NCI-H226 (cell line): ENCODE data around the gene CHEK2.
"Not testable (repeated sequence)": the region's sequence is repeated elsewhere in the genome, so short reads cannot be mapped to it uniquely, and the experiment has no call there.

ENCODE experiments used
- DNase-seq: peaks from one replicate; pipeline ENCODE4 v3.0.0-alpha.2; 2015

CHEK2 gene

DNA sequence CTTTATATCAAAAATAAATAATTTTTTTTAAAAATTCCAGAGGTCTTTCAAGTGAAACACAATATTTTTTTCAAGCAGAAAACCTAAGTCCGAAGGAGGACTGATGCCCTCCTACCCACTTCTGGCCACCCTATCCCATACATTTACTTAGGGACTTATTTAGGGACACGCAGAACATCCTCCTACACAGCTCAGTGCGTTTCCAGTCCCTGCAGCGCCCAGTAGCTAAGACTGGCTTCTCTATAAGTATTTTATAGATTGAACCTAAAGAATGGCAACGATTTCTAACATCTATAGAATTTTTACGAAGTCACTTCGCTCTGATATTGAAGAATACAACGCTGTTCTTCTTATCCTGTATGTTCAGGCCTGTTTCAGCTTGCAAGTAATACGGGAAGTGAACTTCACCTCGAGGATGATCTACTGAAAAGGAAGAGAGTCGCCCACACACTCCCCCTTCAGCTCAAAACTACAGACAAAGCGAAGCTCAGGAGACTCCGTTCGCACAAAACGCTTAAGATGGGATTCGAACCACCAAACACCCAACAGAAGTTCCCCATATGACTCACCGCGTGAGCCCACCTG is 328 bp downstream of the CHEK2 start:
- no peak for DNase-seq

DNA sequence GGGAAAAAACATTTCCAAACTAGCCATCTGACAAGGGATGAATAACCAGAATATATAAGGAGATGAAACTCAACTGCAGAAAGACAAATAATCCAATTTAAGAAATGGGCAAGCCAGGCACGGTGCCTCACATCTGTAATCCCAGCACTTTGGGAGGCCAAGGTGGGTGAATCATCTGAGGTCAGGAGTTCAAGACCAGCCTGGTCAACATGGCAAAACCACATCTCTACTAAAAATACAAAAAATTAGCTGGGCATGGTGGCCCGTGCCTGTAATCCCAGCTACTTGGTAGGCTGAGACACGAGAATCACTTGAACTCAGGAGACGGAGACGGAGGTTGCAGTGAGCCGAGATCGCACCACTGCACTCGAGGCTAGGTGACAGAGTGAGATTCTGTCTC is 2.7 kb downstream of the CHEK2 start:
- DNase-seq, result not testable (repeated sequence)

DNA sequence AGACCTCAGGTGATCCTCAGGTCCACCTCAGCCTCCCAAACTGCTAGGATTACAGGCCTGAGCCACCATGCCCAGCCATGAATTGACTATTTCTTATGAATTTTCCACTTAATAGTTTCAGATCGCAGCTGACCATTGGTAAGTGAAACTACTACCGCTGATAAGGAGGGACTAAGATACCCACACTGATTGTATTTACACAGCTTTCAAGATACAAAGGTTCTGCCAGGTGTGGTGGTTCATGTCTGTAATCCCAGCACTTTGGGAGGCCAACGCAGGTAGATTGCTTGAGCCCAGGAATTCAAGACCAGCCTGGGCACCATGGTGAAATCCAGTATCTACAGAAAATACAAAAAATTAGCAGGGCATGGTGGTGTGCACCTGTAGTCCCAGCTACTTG is 3.9 kb downstream of the CHEK2 start:
- no peak for DNase-seq

- DNase-seq, result no peak
Measured at GRCh38 chr22:28736301-28737155, 5.1 kb downstream of the CHEK2 start.

GRCh38 chr22:28734393-28734792 is 7.2 kb downstream of the CHEK2 start:
- no peak for DNase-seq

- no peak for DNase-seq
Measured at GRCh38 chr22:28730179-28730578, 11.4 kb downstream of the CHEK2 start.

DNA sequence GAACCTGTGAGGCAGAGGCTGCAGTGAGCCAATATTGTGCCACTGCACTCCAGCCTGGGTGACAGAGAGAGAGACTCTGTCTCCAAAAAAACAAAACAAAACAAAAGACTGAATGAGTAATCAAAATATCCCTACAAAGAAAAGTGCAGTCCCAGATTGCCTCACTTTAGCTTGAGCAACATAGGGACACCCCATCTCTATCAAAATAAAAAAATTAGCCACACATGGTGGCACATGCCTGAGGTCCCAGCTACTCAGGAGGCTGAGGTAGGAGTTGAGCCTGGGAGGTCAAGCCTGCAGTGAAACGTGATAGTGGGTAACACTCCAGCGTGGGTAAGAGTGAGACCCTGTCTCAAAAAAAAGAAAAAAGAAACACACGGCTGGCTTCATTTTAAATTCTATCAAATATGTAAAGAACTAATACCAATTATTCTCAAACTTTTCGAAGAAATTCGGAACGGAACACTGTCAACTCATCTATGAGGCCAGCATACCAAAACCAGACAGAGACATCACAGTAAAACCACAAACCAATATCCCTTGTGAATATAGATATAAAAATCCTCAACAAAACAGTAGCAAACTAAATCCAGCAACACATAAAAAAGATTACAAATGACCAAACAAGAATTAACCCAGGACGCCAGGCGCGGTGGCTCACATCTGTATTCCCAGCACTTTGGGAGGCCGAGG is 12.9 kb downstream of the CHEK2 start:
- DNase-seq, result no peak

DNA sequence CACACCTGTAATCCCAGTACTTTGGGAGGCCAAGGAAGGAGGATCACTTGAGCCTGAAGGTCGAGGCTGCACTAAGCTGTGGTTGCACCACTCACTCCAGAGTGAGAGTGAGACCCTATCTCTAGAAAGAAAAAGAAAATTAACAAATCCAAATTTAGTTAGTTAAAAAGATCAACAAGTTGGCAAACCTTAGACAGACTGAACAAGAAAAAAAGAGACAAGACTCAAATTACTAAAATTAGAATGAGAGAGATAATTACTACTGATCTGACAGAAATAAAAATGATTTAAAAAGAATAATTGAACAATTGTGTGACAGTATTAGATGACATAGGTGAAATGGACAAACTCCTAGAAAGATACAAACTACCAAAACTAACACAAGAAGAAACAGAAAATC is 13.6 kb downstream of the CHEK2 start:
- DNase-seq, result no peak

DNA sequence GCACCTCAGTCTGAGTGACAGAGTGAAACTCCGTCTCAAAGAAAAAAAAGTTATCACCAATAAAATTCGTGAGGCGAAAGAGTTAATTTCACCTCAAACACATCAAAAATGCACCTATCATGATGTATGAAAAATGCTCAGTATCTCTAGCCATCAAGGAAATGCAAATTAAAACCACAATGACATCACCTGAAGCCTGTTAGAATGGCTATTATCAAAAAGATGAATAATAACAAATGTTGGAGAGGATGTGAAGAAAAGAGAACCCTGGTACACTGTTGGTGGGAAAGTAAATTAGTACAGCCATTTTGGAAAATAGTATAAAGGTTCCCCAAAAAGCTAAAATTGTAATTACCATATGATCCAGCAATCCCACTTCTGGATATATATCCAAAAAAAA is 23.6 kb downstream of the CHEK2 start:
- DNase-seq, result no peak

GRCh38 chr22:28716686-28717085 is 24.9 kb downstream of the CHEK2 start:
- DNase-seq, result no peak

- DNase-seq, result no peak
Measured at GRCh38 chr22:28715611-28716010, 26.0 kb downstream of the CHEK2 start.

- no peak for DNase-seq
Measured at GRCh38 chr22:28714043-28714628, 27.5 kb downstream of the CHEK2 start.

DNA sequence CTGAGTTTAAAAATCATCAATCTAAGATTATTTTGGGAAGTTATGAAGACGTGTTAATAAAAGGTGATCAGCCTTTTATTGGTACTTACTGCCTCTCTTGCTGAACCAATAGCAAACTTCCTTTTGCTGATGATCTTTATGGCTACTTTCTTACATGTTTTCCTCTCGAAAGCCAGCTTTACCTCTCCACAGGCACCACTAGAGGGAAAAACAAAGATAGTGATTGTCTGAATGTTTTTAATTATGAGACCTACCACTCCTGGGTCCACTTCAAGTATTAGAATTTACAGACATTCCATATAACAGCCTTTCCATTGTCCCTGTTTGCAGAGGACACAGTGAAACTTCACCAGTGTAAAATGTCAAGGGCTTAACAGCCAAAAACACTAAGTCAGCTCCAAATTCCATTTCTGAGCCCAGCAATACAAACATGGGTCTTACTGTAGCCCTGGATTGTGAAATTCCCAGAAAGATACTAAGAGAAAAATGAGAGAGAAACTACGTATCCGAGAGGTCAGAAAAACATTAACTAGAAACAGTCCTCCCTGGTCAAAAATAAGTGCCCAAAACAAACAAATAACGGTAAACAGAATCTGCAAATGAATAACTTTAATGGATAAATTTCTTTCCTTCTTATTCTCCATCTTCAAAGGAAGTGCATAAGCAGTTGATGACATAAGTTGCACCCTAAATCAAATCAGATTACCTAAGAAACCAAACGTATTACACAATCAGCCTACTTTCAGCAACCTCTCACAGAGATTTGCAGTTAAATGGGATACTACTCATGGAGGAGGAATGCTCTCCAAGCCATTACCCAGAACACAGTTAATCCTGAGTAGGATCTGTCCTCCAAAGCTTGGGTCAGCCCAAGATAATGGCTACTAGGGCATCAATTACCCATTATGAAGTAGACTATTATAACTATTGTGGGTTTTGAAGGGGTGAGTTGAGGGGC is 29.5 kb downstream of the CHEK2 start:
- DNase-seq, result peak; percentile 83

GRCh38 chr22:28711341-28711740 is 30.3 kb downstream of the CHEK2 start:
- DNase-seq, result no peak

- peak; percentile 59 for DNase-seq
Measured at GRCh38 chr22:28710576-28711191, 30.9 kb downstream of the CHEK2 start.

DNA sequence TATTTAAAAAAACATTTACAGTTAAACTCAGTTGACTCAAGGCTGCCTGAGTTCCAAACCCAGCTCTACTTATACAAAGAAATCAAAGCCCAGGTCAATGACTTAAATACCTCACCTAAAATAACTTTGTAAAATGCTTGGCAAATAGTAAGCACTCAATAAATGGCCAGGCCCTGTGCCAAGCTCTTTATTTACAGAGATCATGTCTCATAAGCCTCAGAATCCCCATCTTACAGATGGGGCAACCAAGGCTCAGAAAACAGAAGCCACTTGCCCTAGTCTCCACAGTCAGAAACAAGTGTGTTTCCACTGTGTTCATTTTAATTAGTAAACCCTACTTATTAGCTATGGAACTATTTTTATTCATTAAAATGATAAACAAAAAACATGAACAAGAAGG is 31.5 kb downstream of the CHEK2 start:
- no peak for DNase-seq

DNA sequence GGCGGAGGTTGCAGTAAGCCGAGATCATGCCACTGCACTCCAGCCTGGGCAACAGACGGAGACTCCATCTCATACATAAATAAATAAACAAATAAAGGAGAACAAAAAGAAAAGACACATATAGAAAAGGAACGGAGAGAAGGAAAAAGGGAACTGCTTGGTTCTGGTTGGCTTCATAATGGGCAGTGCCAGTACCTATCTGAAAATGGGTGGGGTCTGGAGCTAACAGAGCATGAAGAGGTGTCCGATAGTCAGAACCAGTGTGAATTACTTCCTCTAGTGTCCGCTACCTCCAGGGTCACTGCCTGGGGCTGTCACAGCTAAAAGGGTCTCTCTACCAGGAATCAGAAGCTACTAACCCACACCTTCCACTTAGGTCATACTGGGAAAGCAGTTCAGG is 34.8 kb downstream of the CHEK2 start:
- no peak for DNase-seq

GRCh38 chr22:28703436-28703835 is 38.2 kb downstream of the CHEK2 start:
- DNase-seq, result no peak

- no peak for DNase-seq
Measured at GRCh38 chr22:28702891-28703290, 38.7 kb downstream of the CHEK2 start.

GRCh38 chr22:28693041-28693760 is 48.4 kb downstream of the CHEK2 start:
- DNase-seq, result not testable (repeated sequence)

- DNase-seq, result not testable (repeated sequence)
Measured at GRCh38 chr22:28689796-28690195, 51.8 kb downstream of the CHEK2 start.
